Osteoblast (primary cell): ENCODE measurements around the gene TEPSIN. TPM values are rescaled to one million over a fixed set of nuclear protein-coding genes. Genes with fewer than 3 reads are reported as not detected.

Experiments
- DNase-seq: peaks from one replicate; pipeline ENCODE4 v3.0.0; 2011; ENCODE audit warnings: low spot score, mixed read lengths; ENCODE audit not compliant: insufficient read length; ENCODE audit errors: missing footprints
- H2AFZ ChIP-seq: 2 replicates; pipeline ENCODE4 v1.6.0; 2011; ENCODE audit warnings: mild to moderate bottlenecking, low read length
- H3K27ac ChIP-seq: 2 replicates; pipeline ENCODE4 v1.5.1; 2011; ENCODE audit warnings: mild to moderate bottlenecking, low read depth, low read length, moderate library complexity
- H3K27me3 ChIP-seq: 2 replicates; pipeline ENCODE4 v1.6.0; 2012; ENCODE audit warnings: mild to moderate bottlenecking, control low read depth, inconsistent platforms, low read length, moderate library complexity; ENCODE audit not compliant: insufficient read depth
- H3K36me3 ChIP-seq: 2 replicates; pipeline ENCODE4 v1.5.1; 2011; ENCODE audit warnings: mild to moderate bottlenecking, low read length, control low read depth, moderate library complexity; ENCODE audit not compliant: insufficient read depth
- H3K4me1 ChIP-seq: 2 replicates; pipeline ENCODE4 v1.5.1; 2011; ENCODE audit warnings: mild to moderate bottlenecking, low read length, control low read depth, moderate library complexity; ENCODE audit not compliant: insufficient read depth
- H3K4me2 ChIP-seq: 2 replicates; pipeline ENCODE4 v1.6.0; 2011; ENCODE audit warnings: mild to moderate bottlenecking, low read length; ENCODE audit not compliant: insufficient read depth
- H3K4me3 ChIP-seq: fragments of 200-600 bp; sonication (generic); 3 replicates; pipeline ENCODE4 v1.5.1; 2012; ENCODE audit warnings: mild to moderate bottlenecking, low read length, inconsistent platforms; ENCODE audit not compliant: insufficient read depth
- H3K79me2 ChIP-seq: 2 replicates; pipeline ENCODE4 v1.6.0; 2012; ENCODE audit warnings: mild to moderate bottlenecking, low read length, control low read depth, inconsistent platforms; ENCODE audit not compliant: insufficient read depth
- H3K9me3 ChIP-seq: 2 replicates; pipeline ENCODE4 v1.5.1; 2011; ENCODE audit warnings: low read depth, low read length, control low read depth
- H4K20me1 ChIP-seq: 2 replicates; pipeline ENCODE4 v1.6.0; 2012; ENCODE audit warnings: mild to moderate bottlenecking, low read length, control low read depth; ENCODE audit not compliant: insufficient read depth
- total RNA-seq: library from RNA; depleted of rRNA; stranded (reverse); fragments of >200 nt; gene quantifications from 2 replicates; pipeline ENCODE4 v1.2.3, GENCODE V29; 2012
- TF ChIP-seq, protein P1 (sequence below): IDR thresholded peaks from 2 replicates; pipeline ENCODE4 v1.5.1; 2011; ENCODE audit warnings: mild to moderate bottlenecking, low read depth, low read length, moderate library complexity; ENCODE audit errors: extremely low read depth

Gene TEPSIN
- total RNA-seq, 1 donor: 16.6 TPM

DNA sequence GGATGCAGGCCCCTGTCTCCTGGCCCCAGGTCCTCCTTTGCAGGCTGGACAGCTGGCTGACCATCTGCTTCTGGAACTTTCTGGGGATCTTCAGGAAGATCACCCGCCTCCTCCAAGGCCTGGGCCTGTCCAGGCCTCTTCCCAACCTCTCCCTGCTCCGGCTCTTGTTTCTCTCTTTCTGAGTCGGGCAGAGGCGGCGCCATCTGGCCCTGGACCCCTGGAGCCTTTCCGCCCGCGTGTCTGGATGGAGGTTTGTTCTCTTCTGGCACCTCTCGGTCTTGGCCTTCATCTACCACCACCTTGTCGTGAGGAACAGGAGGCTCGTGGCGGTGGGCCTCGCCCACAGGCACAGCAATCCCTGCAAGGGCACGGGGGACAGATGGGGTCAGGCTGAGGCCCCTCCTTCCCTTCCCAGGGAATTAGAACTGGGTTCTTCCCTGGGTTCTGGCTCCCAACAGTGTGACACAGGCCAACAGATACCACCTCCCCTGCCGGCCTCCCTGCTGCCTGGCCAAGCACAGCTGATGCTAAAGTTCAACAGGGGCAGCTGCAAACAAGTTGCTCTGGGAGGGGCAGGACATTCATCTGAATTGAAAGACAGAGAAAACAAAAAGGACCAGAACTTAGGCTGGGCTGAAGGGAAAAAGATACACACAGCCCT is 13.6 kb upstream of the TEPSIN start:
- H3K36me3 ChIP-seq: peaks cover 22% of the 10 kb centered on the region

DNA sequence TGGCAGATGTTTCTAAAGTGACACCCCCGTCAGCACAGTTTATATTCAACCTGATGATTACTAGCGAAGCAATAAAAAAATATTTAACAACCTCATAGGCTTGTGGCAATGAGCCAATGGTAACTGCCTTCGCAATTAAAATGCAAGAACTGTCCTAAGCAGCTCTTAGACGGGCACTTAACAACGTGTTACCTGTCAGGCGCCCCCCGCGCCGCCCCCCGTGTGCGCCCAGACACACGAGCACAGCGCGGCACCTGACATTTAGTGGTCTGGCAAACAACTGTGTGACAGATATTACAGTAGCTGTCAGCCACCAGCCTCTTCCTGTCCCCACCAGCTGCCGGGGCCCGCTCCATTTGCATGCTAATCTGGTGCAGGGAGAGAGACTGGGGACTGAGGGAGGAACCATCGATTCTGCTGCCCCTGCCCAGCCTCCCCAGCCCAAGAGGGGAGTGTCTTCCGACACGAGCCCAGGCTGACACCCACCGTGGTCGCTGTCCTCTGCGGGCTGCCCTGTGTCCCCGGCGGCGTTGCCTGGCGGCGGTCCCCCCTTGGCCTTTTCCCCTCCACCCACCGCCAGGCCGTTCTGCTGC is 12.9 kb upstream of the TEPSIN start:
- DNase-seq: no peak
- Histone ChIP-seq H3K79me2 (peaks cover 8% of the 10 kb centered on the region), H3K27ac (no peak overlapping the region), H3K27me3 (no peaks in the 10 kb centered on the region), H2AFZ (no peak overlapping the region), H3K4me3 (no peak overlapping the region), H3K4me2 (no peak overlapping the region), H3K36me3 (peaks cover 22% of the 10 kb centered on the region), H4K20me1 (peaks cover 33% of the 10 kb centered on the region), H3K4me1 (peaks cover 5% of the 10 kb centered on the region), H3K9me3 (no peaks in the 10 kb centered on the region)
- TF ChIP-seq, protein P1, sequence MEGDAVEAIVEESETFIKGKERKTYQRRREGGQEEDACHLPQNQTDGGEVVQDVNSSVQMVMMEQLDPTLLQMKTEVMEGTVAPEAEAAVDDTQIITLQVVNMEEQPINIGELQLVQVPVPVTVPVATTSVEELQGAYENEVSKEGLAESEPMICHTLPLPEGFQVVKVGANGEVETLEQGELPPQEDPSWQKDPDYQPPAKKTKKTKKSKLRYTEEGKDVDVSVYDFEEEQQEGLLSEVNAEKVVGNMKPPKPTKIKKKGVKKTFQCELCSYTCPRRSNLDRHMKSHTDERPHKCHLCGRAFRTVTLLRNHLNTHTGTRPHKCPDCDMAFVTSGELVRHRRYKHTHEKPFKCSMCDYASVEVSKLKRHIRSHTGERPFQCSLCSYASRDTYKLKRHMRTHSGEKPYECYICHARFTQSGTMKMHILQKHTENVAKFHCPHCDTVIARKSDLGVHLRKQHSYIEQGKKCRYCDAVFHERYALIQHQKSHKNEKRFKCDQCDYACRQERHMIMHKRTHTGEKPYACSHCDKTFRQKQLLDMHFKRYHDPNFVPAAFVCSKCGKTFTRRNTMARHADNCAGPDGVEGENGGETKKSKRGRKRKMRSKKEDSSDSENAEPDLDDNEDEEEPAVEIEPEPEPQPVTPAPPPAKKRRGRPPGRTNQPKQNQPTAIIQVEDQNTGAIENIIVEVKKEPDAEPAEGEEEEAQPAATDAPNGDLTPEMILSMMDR: no peak

More for the DNA sequence above, 13.6 kb upstream of the TEPSIN start:
- no peaks in the 10 kb centered on the region for H3K27me3 ChIP-seq
- H2AFZ ChIP-seq: no peak overlapping the region
- no peak overlapping the region for H3K4me3 ChIP-seq
- no peak for DNase-seq
- H3K27ac ChIP-seq: no peak overlapping the region
- H3K4me2 ChIP-seq: no peak overlapping the region
- no peaks in the 10 kb centered on the region for H3K9me3 ChIP-seq
- peaks cover 6% of the 10 kb centered on the region for H3K4me1 ChIP-seq
- peaks cover 40% of the 10 kb centered on the region for H4K20me1 ChIP-seq
- H3K79me2 ChIP-seq: peaks cover 8% of the 10 kb centered on the region
- TF ChIP-seq, protein P1: no peak

DNA sequence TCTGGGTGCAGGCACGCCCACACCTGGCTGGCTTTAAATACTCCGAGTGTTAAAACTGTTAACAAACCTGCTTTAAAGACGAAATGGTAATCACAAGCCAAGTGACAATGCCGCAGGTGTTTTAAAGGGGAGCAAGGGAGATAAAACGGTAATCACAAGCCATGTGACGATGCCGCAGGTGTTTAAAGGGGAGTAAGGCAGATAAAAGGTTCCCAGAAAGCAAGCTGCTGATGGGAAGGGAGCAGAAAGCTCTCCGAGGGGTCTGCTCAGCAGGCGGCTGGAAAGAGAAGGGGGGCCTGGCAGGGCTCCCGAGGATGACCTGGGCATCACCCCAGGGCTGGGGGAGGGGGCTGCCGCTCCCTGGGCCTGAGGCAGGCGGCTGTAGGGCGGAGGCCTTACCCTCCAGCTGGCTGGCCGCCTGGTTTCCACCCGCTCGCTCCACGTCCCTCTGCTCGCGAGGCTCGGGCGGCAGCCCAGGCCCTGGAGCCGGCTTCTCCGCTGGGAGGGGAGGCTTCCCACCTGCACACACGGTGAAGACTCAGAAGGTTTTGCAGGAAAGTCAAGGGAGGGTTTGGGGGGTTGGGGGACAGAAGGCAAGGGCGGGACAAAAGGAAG is 12.3 kb upstream of the TEPSIN start:
- no peaks in the 10 kb centered on the region for H3K27me3 ChIP-seq
- TF ChIP-seq, protein P1: no peak
- no peak overlapping the region for H3K27ac ChIP-seq
- no peaks in the 10 kb centered on the region for H3K9me3 ChIP-seq
- H3K4me1 ChIP-seq: no peaks in the 10 kb centered on the region
- H4K20me1 ChIP-seq: peaks cover 29% of the 10 kb centered on the region
- peaks cover 22% of the 10 kb centered on the region for H3K36me3 ChIP-seq
- no peak overlapping the region for H3K4me2 ChIP-seq
- H2AFZ ChIP-seq: no peak overlapping the region
- H3K4me3 ChIP-seq: no peak overlapping the region
- peaks cover 8% of the 10 kb centered on the region for H3K79me2 ChIP-seq
- no peak for DNase-seq
